Skeletal muscle satellite cell (primary cell): ENCODE results near the gene VWA8.

Experiments
- H3K27me3 ChIP-seq: 2 replicates; pipeline ENCODE4 v1.7.0; 2013; ENCODE audit warnings: low read length; ENCODE audit not compliant: control insufficient read depth, insufficient read depth
- H3K36me3 ChIP-seq: 2 replicates; pipeline ENCODE4 v1.7.0; 2013; ENCODE audit warnings: mild to moderate bottlenecking, control low read depth, low read length; ENCODE audit not compliant: insufficient read depth
- H3K4me1 ChIP-seq: 2 replicates; pipeline ENCODE4 v1.7.0; 2013; ENCODE audit warnings: low read length; ENCODE audit not compliant: control insufficient read depth, insufficient read depth
- H3K4me2 ChIP-seq: 2 replicates; pipeline ENCODE4 v1.7.0; 2013; ENCODE audit warnings: mild to moderate bottlenecking, low read length
- H3K4me3 ChIP-seq: 2 replicates; pipeline ENCODE4 v1.7.0; 2013; ENCODE audit warnings: low read length
- H3K9ac ChIP-seq: 2 replicates; pipeline ENCODE4 v1.7.0; 2013; ENCODE audit warnings: mild to moderate bottlenecking, low read depth, low read length, moderate library complexity
- H3K9me3 ChIP-seq: replicated peaks from 2 replicates; pipeline ENCODE4 v1.7.0; 2013; ENCODE audit warnings: mild to moderate bottlenecking, control low read depth, low read length

Gene VWA8

GRCh38 chr13:41605319-41606285, 355.3 kb downstream of the VWA8 start:
- Histone ChIP-seq H3K4me1 (peaks cover 18% of the 10 kb centered on the region), H3K4me3 (no peak overlapping the region), H3K4me2 (no peak overlapping the region), H3K27me3 (no peaks in the 10 kb centered on the region), H3K9ac (no peak overlapping the region), H3K36me3 (no peaks in the 10 kb centered on the region), H3K9me3 (no peaks in the 10 kb centered on the region)

- H3K4me1 ChIP-seq = peaks cover 11% of the 10 kb centered on the region
- H3K4me3 ChIP-seq = no peak overlapping the region
- H3K27me3 ChIP-seq = no peaks in the 10 kb centered on the region
- no peaks in the 10 kb centered on the region for H3K9me3 ChIP-seq
- H3K9ac ChIP-seq = no peak overlapping the region
- H3K4me2 ChIP-seq = no peak overlapping the region
- H3K36me3 ChIP-seq = no peaks in the 10 kb centered on the region
Measured at GRCh38 chr13:41603917-41604316, 357.0 kb downstream of the VWA8 start.

GRCh38 chr13:41601718-41602445, 359.0 kb downstream of the VWA8 start:
- Histone ChIP-seq H3K27me3 (no peaks in the 10 kb centered on the region), H3K4me2 (no peak overlapping the region), H3K4me1 (peaks cover 21% of the 10 kb centered on the region), H3K36me3 (no peaks in the 10 kb centered on the region), H3K4me3 (no peak overlapping the region), H3K9ac (no peak overlapping the region), H3K9me3 (no peaks in the 10 kb centered on the region)

DNA sequence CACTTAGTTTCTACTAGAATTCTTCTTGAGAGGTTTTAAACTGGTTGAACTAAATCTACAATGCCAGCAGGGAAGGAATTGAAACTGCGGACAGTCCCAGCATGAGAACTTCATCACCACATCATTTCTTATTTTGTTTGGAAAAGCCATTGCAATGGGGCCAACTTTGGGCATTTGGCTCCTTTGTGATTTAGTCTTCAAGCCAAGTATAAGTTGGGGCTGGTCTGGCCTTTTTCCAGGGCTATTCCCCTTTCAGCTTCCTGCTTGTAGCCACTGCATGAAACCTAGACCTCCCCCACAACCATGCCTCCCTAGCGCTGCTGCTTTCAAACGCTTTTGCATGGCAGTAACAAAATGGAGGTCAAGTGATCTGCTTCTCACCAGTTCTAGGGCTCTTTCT, 361.3 kb downstream of the VWA8 start:
- H3K9ac ChIP-seq = no peak overlapping the region
- H3K4me1 ChIP-seq = peaks cover 42% of the 10 kb centered on the region
- no peaks in the 10 kb centered on the region for H3K27me3 ChIP-seq
- H3K4me2 ChIP-seq = no peak overlapping the region
- no peaks in the 10 kb centered on the region for H3K36me3 ChIP-seq
- no peak overlapping the region for H3K4me3 ChIP-seq
- H3K9me3 ChIP-seq = no peaks in the 10 kb centered on the region

GRCh38 chr13:41597348-41598041, 363.4 kb downstream of the VWA8 start:
- Histone ChIP-seq H3K27me3 (no peaks in the 10 kb centered on the region), H3K36me3 (no peaks in the 10 kb centered on the region), H3K9ac (no peak overlapping the region), H3K4me3 (no peak overlapping the region), H3K9me3 (no peaks in the 10 kb centered on the region), H3K4me1 (peaks cover 35% of the 10 kb centered on the region), H3K4me2 (no peak overlapping the region)

GRCh38 chr13:41596190-41596589, 364.7 kb downstream of the VWA8 start:
- Histone ChIP-seq H3K4me2 (peak overlapping the region; percentile 3), H3K4me1 (peaks cover 31% of the 10 kb centered on the region), H3K9ac (peak overlapping the region; percentile 30), H3K9me3 (no peaks in the 10 kb centered on the region), H3K27me3 (no peaks in the 10 kb centered on the region), H3K4me3 (no peak overlapping the region), H3K36me3 (no peaks in the 10 kb centered on the region)

DNA sequence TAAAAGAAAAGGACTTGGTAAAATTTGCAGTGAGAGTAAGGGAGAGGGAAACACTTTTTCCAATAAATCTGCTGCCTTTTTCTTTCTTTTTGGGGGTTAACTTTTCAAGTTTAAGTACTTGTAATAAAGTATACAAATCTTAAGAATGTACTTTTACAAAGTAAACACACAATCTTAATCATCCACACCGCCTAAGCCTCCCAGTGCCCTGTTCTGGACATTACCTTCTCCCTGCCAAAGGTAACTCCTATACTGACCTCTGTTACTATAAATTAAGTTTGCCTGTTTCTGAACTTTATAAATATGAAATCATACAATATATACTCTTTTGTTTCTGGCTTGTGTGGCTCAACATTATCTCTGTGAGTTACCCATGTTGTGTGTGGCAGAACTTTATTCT, 365.6 kb downstream of the VWA8 start:
- Histone ChIP-seq H3K4me2 (no peak overlapping the region), H3K4me3 (no peak overlapping the region), H3K9ac (no peak overlapping the region), H3K4me1 (peaks cover 31% of the 10 kb centered on the region), H3K9me3 (no peaks in the 10 kb centered on the region), H3K36me3 (no peaks in the 10 kb centered on the region), H3K27me3 (no peaks in the 10 kb centered on the region)

DNA sequence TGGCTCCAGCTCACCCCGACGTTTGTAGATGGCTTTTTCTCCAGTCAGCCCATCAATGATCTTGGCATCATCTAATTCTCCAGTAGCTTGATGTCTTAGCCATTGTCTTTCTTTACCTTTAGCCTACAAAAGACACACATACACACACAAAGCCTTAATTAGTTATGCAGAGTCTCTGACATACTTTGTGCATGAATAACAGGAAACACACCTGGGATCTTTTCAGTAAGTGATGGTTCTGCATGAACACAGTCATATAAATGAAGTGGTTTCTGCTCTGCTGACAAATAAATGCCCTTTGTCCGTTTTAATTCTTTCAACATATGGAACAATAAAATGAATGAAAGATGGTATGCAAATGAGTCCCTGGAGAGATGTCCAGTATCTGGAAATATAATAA, 370.3 kb downstream of the VWA8 start:
- no peaks in the 10 kb centered on the region for H3K9me3 ChIP-seq
- no peaks in the 10 kb centered on the region for H3K36me3 ChIP-seq
- no peak overlapping the region for H3K9ac ChIP-seq
- H3K4me2 ChIP-seq = no peak overlapping the region
- no peak overlapping the region for H3K4me3 ChIP-seq
- peaks cover 34% of the 10 kb centered on the region for H3K4me1 ChIP-seq
- no peaks in the 10 kb centered on the region for H3K27me3 ChIP-seq

DNA sequence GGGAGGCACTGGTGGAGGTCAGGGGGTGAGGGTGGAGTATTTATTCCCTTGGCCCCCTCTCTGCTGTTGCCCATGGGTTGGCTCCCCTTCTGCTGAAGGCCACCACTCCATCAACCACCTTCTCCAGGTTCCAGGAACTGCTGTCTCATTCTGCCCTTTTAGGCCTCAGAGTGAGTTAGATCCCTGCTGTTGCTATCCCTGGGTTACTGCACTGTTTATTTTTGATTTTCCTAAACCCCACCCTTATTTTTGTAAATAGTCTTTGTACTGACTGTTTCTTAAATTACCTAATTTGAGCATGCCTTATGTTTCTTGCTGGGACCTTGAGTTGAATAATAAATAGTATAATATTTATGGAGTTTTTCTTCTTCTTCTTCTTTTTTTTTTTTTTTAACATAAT, 370.8 kb downstream of the VWA8 start:
- no peaks in the 10 kb centered on the region for H3K27me3 ChIP-seq
- H3K9me3 ChIP-seq = no peaks in the 10 kb centered on the region
- H3K4me3 ChIP-seq = no peak overlapping the region
- H3K4me1 ChIP-seq = peaks cover 29% of the 10 kb centered on the region
- H3K4me2 ChIP-seq = no peak overlapping the region
- no peaks in the 10 kb centered on the region for H3K36me3 ChIP-seq
- no peak overlapping the region for H3K9ac ChIP-seq

GRCh38 chr13:41589434-41589833, 371.5 kb downstream of the VWA8 start:
- Histone ChIP-seq H3K4me1 (peaks cover 26% of the 10 kb centered on the region), H3K4me2 (no peak overlapping the region), H3K9ac (peak overlapping the region; percentile 7), H3K4me3 (no peak overlapping the region), H3K9me3 (no peaks in the 10 kb centered on the region), H3K27me3 (no peaks in the 10 kb centered on the region), H3K36me3 (no peaks in the 10 kb centered on the region)

- peak overlapping the region; percentile 7 for H3K9ac ChIP-seq
Measured at GRCh38 chr13:41588899-41589298, 372.0 kb downstream of the VWA8 start.

More at GRCh38 chr13:41588899-41589298, 372.0 kb downstream of the VWA8 start:
- Histone ChIP-seq H3K4me3 (no peak overlapping the region), H3K9me3 (no peaks in the 10 kb centered on the region), H3K36me3 (no peaks in the 10 kb centered on the region), H3K4me2 (peak overlapping the region; percentile 20), H3K4me1 (peaks cover 26% of the 10 kb centered on the region), H3K27me3 (no peaks in the 10 kb centered on the region)
